ENCODE data around the gene SQSTM1. TPM values are rescaled to one million over a fixed set of nuclear protein-coding genes. Genes with fewer than 3 reads are reported as not detected.

Gene SQSTM1
- total RNA-seq, 1 donor from 2014 or later, result 146 TPM

DNA sequence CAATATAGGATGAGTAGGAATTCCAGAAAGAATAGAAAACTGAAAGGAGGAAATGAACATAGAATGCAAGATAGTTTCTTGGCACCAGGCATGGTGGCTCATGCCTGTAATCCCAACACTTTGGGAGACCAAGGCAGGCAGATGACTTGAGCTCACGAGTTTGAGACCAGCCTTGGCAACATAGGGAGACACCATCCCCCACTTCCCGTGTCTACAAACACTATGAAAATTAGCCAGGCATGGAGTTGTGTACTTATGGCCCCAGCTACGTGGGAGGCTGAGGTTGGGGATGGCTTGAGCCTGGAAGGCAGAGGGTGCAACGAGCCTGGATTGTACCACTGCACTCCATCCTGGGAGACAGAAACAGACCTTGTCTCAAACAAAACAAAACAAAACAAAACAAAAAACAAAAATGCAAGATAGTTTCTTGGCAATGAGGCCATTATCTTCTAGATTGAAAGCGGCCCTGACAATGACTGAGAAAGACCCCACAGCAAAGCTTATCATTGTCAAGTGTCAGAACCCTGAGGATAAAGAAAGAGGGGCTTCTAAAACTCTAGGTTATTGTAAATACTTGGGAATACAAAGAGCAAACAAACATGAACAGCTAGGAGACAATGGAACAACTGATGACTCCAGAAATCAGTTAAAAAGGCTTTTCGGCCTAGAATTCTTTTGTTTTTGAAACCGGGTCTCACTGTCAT, 9.2 kb downstream of the SQSTM1 start:
- Mint-ChIP-seq H3K27ac (no peak overlapping the region), H3K36me3 (peaks cover 70% of the 10 kb centered on the region), H3K4me3 (no peak overlapping the region), H3K4me1 (no peaks in the 10 kb centered on the region), H3K9me3 (peaks cover 16% of the 10 kb centered on the region), H3K27me3 (ENCODE audit: low read depth) (no peaks in the 10 kb centered on the region)
- TF ChIP-seq, protein P1, sequence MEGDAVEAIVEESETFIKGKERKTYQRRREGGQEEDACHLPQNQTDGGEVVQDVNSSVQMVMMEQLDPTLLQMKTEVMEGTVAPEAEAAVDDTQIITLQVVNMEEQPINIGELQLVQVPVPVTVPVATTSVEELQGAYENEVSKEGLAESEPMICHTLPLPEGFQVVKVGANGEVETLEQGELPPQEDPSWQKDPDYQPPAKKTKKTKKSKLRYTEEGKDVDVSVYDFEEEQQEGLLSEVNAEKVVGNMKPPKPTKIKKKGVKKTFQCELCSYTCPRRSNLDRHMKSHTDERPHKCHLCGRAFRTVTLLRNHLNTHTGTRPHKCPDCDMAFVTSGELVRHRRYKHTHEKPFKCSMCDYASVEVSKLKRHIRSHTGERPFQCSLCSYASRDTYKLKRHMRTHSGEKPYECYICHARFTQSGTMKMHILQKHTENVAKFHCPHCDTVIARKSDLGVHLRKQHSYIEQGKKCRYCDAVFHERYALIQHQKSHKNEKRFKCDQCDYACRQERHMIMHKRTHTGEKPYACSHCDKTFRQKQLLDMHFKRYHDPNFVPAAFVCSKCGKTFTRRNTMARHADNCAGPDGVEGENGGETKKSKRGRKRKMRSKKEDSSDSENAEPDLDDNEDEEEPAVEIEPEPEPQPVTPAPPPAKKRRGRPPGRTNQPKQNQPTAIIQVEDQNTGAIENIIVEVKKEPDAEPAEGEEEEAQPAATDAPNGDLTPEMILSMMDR (IDR thresholded peaks at IDR 0.05; ENCODE audit: unreplicated experiment), result no peak
- DNase-seq (ENCODE audit: low spot score in 2 of 2, unreplicated experiment in 2 of 2), result no peak

DNA sequence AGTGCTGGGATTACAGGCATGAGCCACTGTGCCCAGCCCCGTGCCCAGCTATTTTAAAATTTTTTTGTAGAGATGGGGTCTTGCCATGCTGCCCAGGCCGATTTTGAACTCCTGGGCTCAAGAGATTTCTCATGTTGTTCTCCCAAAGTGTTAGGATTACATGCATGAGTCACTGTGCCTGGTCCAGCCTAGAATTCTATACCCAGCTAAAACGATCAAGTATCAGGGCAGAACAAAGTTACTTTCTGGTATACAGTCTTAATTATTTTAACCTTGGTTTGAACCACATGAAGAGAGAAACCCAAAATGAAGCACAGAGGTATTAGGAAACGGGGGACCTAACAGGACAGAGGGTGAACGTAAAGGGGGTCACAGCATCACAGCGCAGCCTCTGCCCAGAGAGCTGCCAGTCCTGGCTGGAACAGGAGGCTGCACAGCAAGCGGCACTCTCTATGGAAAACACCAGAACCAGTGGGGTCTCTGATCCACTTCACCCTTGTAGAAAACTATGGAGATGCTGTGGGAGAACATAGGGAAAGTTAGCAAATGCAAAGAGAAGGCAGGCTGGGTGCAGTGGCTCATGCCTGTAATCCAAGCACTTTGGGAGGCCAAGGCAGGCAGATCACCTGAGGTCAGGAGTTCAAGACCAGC, 10.2 kb downstream of the SQSTM1 start:
- Mint-ChIP-seq H3K9me3 (peaks cover 16% of the 10 kb centered on the region), H3K4me3 (no peak overlapping the region), H3K4me1 (no peaks in the 10 kb centered on the region), H3K36me3 (peaks cover 66% of the 10 kb centered on the region), H3K27ac (no peak overlapping the region), H3K27me3 (ENCODE audit: low read depth) (no peaks in the 10 kb centered on the region)
- DNase-seq (ENCODE audit: low spot score in 2 of 2, unreplicated experiment in 2 of 2), result no peak
- TF ChIP-seq, protein P1 (IDR thresholded peaks at IDR 0.05; ENCODE audit: unreplicated experiment), result no peak

DNA sequence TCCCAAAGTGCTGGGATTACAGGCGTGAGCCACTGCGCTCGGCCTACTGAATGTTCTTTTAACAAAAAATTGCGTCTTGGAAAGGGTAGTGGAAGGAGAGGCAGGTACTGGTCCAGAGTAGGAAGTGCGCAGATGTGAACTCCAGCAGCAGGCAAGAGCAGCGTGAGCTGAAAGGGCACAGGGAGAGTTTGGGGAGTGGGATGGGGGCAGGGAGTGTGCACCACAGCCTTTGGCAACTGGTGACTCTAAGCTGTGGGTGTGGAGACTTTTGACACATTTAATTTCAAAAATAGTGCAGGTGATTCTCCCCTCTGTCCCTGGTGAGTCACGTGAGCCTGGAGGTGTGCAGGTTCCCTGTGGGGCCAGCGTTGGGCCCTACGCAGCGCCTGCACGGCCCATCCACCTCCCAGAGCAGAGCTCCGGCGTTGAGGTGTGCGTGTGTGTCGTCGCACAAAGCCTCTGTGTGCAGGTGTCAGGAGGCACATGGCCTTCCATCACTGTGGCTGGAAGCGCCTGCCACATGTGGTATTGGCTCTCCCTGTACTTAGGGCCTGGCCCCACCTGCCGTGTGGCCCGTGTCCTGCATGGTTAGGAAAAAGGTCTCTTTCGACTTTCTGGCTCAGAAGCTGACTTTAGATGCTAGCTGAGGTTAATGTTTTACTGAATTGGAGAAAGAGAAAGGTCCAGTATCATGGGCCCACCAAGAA, 11.5 kb downstream of the SQSTM1 start:
- Mint-ChIP-seq H3K4me1 (no peaks in the 10 kb centered on the region), H3K36me3 (peaks cover 74% of the 10 kb centered on the region)

DNA sequence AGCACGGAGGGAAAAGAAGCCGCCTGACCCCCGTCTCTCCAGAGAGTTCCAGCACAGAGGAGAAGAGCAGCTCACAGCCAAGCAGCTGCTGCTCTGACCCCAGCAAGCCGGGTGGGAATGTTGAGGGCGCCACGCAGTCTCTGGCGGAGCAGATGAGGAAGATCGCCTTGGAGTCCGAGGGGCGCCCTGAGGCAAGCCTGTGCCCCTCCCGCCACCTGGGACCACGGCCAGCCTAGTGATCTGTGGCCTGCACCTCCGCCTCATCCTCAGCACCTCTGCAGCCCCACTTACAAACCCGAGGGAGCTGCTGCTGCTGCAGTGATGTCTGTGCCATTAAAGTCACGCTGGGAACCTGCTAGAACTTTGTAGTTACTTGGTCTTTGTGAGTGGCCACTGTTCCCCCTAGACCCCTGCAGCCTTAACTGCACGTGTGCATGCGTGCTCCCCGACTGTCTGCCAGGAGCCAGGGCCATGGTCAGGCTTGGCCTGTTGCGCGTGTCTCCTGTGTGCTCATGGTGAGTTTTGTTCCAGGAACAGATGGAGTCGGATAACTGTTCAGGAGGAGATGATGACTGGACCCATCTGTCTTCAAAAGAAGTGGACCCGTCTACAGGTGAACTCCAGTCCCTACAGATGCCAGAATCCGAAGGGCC, 12.5 kb downstream of the SQSTM1 start:
- H3K9me3 Mint-ChIP-seq, result peaks cover 16% of the 10 kb centered on the region
- no peaks in the 10 kb centered on the region for H3K27me3 Mint-ChIP-seq (ENCODE audit: low read depth)
- H3K27ac Mint-ChIP-seq, result no peak overlapping the region
- no peak overlapping the region for H3K4me3 Mint-ChIP-seq
- no peaks in the 10 kb centered on the region for H3K4me1 Mint-ChIP-seq
- DNase-seq (ENCODE audit: low spot score in 2 of 2, unreplicated experiment in 2 of 2), result no peak
- peaks cover 67% of the 10 kb centered on the region for H3K36me3 Mint-ChIP-seq
- TF ChIP-seq, protein P1 (IDR thresholded peaks at IDR 0.05; ENCODE audit: unreplicated experiment), result no peak

More for the DNA sequence above, 11.5 kb downstream of the SQSTM1 start:
- no peak overlapping the region for H3K27ac Mint-ChIP-seq
- TF ChIP-seq, protein P1 (IDR thresholded peaks at IDR 0.05; ENCODE audit: unreplicated experiment), result no peak
- no peak overlapping the region for H3K4me3 Mint-ChIP-seq
- H3K27me3 Mint-ChIP-seq (ENCODE audit: low read depth), result no peaks in the 10 kb centered on the region
- peaks cover 16% of the 10 kb centered on the region for H3K9me3 Mint-ChIP-seq
- no peak for DNase-seq (ENCODE audit: low spot score in 2 of 2, unreplicated experiment in 2 of 2)

DNA sequence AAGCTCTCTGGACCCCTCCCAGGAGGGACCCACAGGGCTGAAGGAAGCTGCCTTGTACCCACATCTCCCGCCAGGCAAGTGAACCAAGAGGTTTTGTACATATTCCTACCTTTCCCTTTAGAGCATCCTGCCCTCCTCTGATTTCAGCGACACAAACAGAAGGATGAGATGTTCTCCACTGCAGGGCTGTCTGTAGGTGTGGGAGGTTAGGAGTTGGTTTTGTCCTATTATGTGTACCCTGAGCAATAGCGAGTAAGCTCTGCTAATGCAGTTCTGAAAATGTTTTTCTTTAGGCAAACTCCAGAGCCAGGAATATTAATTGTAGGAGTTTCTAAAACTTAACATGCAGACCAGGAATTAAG, 13.0 kb downstream of the SQSTM1 start:
- no peaks in the 10 kb centered on the region for H3K4me1 Mint-ChIP-seq
- DNase-seq (ENCODE audit: low spot score in 2 of 2, unreplicated experiment in 2 of 2), result no peak
- TF ChIP-seq, protein P1 (IDR thresholded peaks at IDR 0.05; ENCODE audit: unreplicated experiment), result no peak
- no peak overlapping the region for H3K4me3 Mint-ChIP-seq
- H3K27ac Mint-ChIP-seq, result no peak overlapping the region
- peaks cover 64% of the 10 kb centered on the region for H3K36me3 Mint-ChIP-seq
- H3K27me3 Mint-ChIP-seq (ENCODE audit: low read depth), result no peaks in the 10 kb centered on the region
- H3K9me3 Mint-ChIP-seq, result peaks cover 16% of the 10 kb centered on the region
